GM12891 (cell line): ENCODE measurements around the gene PTPN23.

Source experiments
- PAX5 ChIP-seq: IDR thresholded peaks from 2 replicates; pipeline ENCODE4 v1.6.1; 2011; ENCODE audit warnings: low read length, moderate library complexity, mild to moderate bottlenecking; ENCODE audit not compliant: insufficient read depth, severe bottlenecking
- POLR2A ChIP-seq: IDR thresholded peaks from 2 replicates; pipeline ENCODE4 v1.6.1; 2011; ENCODE audit warnings: low read depth, low read length, control low read depth
- POLR2AphosphoS5 ChIP-seq: IDR thresholded peaks from 2 replicates; pipeline ENCODE4 v1.6.1; 2011; ENCODE audit warnings: low read depth, low read length, control low read depth
- SPI1 ChIP-seq: IDR thresholded peaks from 2 replicates; pipeline ENCODE4 v1.6.1; 2011; ENCODE audit warnings: low read depth, low read length, control low read depth
- TAF1 ChIP-seq: IDR thresholded peaks from 2 replicates; pipeline ENCODE4 v1.6.1; 2011; ENCODE audit warnings: low read depth, low read length, control low read depth

DNA sequence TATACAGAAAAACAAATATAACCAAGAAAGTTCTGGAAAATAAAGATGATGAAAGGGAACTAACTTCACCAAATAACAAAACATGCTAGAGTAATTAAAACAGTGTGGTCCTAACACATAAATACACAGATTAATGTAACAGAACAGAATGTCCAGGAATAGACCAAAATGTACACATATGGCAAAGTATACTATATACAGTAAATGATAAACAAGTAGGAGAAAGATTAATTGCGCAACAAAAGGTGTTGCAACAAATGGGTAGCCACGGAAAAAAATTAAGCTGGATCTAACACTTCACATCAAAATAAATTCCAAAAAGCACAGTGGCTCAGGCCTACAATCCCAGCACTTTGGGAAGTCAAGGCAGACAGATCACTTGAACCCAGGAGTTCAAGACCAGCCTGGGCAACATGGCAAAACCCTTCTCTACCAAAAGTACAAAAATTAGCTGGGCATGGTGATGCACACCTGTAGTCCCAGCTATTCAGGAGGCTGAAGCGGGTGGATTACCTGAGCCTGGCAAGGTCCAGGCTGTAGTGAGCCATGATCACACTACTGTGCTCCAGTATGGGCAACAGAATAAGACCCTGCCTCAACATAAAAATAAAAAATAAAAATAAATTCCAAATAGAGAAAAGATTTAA lies 75.1 kb downstream of the PTPN23 start:
- no peak for TF ChIP-seq TAF1
- TF ChIP-seq POLR2A: no peak
- no peak for TF ChIP-seq POLR2AphosphoS5
- TF ChIP-seq SPI1: no peak
- TF ChIP-seq PAX5: no peak
